ENCODE measurements around the gene FCER2.

Gene FCER2

GRCh38 chr19:7709932-7710460, 8.1 kb upstream of the FCER2 start:
- no peak overlapping the region for H3K9ac ChIP-seq
- H3K4me2 ChIP-seq, result no peak overlapping the region
- no peaks in the 10 kb centered on the region for H3K4me1 ChIP-seq (ENCODE audit: low read depth, poor library complexity, severe bottlenecking)

GRCh38 chr19:7706955-7707456, 5.1 kb upstream of the FCER2 start:
- H3K9ac ChIP-seq, result no peak overlapping the region
- no peak overlapping the region for H2AFZ ChIP-seq (ENCODE audit: low read depth)

More at GRCh38 chr19:7709932-7710460, 8.1 kb upstream of the FCER2 start:
- no peaks in the 10 kb centered on the region for H3K36me3 ChIP-seq (ENCODE audit: insufficient read depth)
- TF ChIP-seq CTCF (conservative IDR thresholded peaks at IDR 0.05; ENCODE audit: low read depth, low read length), result no peak
- H3K79me2 ChIP-seq (ENCODE audit: insufficient read depth, low read depth), result no peaks in the 10 kb centered on the region
- H3K27me3 ChIP-seq (ENCODE audit: insufficient read depth, low read depth), result peaks cover 34% of the 10 kb centered on the region; the same call in 1 of the 2 replicates
- no peak overlapping the region for H2AFZ ChIP-seq (ENCODE audit: low read depth)
- no peak overlapping the region for H3K4me3 ChIP-seq (IDR thresholded peaks at IDR 0.05; ENCODE audit: insufficient read depth, low read depth, low read length)
- no peaks in the 10 kb centered on the region for H4K20me1 ChIP-seq (ENCODE audit: insufficient read depth)
- H3K27ac ChIP-seq, result no peak overlapping the region

GRCh38 chr19:7706188-7706954, 4.4 kb upstream of the FCER2 start:
- Histone ChIP-seq H3K4me3 (IDR thresholded peaks at IDR 0.05; ENCODE audit: insufficient read depth, low read depth, low read length) (no peak overlapping the region), H3K9ac (no peak overlapping the region), H3K27ac (no peak overlapping the region), H3K79me2 (ENCODE audit: insufficient read depth, low read depth) (no peaks in the 10 kb centered on the region), H3K27me3 (ENCODE audit: insufficient read depth, low read depth) (peaks cover 53% of the 10 kb centered on the region; the same call in 1 of the 2 replicates), H3K4me2 (no peak overlapping the region), H2AFZ (ENCODE audit: low read depth) (no peak overlapping the region), H3K4me1 (ENCODE audit: low read depth, poor library complexity, severe bottlenecking) (no peaks in the 10 kb centered on the region), H3K36me3 (ENCODE audit: insufficient read depth) (no peaks in the 10 kb centered on the region), H4K20me1 (ENCODE audit: insufficient read depth) (no peaks in the 10 kb centered on the region)
- TF ChIP-seq CTCF (conservative IDR thresholded peaks at IDR 0.05; ENCODE audit: low read depth, low read length), result no peak

More at GRCh38 chr19:7706955-7707456, 5.1 kb upstream of the FCER2 start:
- Histone ChIP-seq H3K4me1 (ENCODE audit: low read depth, poor library complexity, severe bottlenecking) (no peaks in the 10 kb centered on the region), H4K20me1 (ENCODE audit: insufficient read depth) (no peaks in the 10 kb centered on the region), H3K27ac (no peak overlapping the region), H3K27me3 (ENCODE audit: insufficient read depth, low read depth) (peaks cover 51% of the 10 kb centered on the region; the same call in 1 of the 2 replicates), H3K36me3 (ENCODE audit: insufficient read depth) (no peaks in the 10 kb centered on the region), H3K4me3 (IDR thresholded peaks at IDR 0.05; ENCODE audit: insufficient read depth, low read depth, low read length) (no peak overlapping the region), H3K4me2 (no peak overlapping the region), H3K79me2 (ENCODE audit: insufficient read depth, low read depth) (no peaks in the 10 kb centered on the region)
- TF ChIP-seq CTCF (conservative IDR thresholded peaks at IDR 0.05; ENCODE audit: low read depth, low read length), result no peak

GRCh38 chr19:7705387-7706187, 3.7 kb upstream of the FCER2 start:
- H2AFZ ChIP-seq (ENCODE audit: low read depth), result no peak overlapping the region
- no peak overlapping the region for H3K4me2 ChIP-seq
- no peak overlapping the region for H3K4me3 ChIP-seq (IDR thresholded peaks at IDR 0.05; ENCODE audit: insufficient read depth, low read depth, low read length)

More at GRCh38 chr19:7705387-7706187, 3.7 kb upstream of the FCER2 start:
- TF ChIP-seq CTCF (conservative IDR thresholded peaks at IDR 0.05; ENCODE audit: low read depth, low read length), result no peak
- Histone ChIP-seq H3K4me1 (ENCODE audit: low read depth, poor library complexity, severe bottlenecking) (no peaks in the 10 kb centered on the region), H4K20me1 (ENCODE audit: insufficient read depth) (no peaks in the 10 kb centered on the region), H3K27ac (no peak overlapping the region), H3K27me3 (ENCODE audit: insufficient read depth, low read depth) (peaks cover 52% of the 10 kb centered on the region; the same call in 1 of the 2 replicates), H3K9ac (no peak overlapping the region), H3K79me2 (ENCODE audit: insufficient read depth, low read depth) (no peaks in the 10 kb centered on the region), H3K36me3 (ENCODE audit: insufficient read depth) (no peaks in the 10 kb centered on the region)

Data from KMS-11 (cell line).